GM20431 (cell line): ENCODE data around the gene MYO3B.
"Not testable (repeated sequence)": the region's sequence is repeated elsewhere in the genome, so short reads cannot be mapped to it uniquely, and the experiment has no call there.

ENCODE experiments used
- in situ Hi-C: fragments of 300-500 bp; cut with MseI, MboI; formaldehyde crosslinking; loops from one replicate; pipeline ENCODE4 v1.15.0; 2020; ENCODE audit warnings: low sequenced_read_pairs; ENCODE audit not compliant: unreplicated experiment

Gene MYO3B

GRCh38 chr2:170391697-170392096 is 213.8 kb downstream of the MYO3B start:
- in situ Hi-C loops: no loop called here

DNA sequence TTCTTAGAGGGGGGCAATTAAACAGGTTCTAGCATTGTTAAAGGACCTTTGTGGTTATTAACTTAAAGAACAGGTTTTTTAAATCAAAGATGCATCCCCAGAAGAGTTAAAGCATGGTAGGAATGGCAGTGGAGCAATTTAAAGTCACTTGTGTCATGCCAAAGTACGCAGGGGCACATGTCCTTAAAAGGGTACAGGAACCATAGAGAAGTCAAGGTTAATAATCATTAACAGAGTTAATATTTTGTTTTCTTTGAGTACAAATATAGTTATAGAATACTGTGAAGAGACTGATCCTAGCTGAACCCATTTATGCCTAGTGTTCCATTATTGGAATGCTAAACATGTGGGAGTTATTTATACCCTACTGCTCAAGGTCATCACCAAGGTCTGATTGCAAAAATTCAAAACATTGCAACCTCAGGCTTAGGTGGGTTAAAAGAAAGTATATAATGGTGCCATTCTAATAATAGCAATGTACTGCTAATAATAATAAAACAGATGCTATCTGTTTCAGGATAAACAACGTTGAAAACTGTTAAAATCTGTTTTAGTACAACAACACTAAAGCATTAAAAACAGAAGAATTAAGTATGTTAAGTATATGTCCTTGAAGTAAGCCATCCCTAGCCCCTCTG is 216.0 kb downstream of the MYO3B start:
- in situ Hi-C loops: no loop called here

DNA sequence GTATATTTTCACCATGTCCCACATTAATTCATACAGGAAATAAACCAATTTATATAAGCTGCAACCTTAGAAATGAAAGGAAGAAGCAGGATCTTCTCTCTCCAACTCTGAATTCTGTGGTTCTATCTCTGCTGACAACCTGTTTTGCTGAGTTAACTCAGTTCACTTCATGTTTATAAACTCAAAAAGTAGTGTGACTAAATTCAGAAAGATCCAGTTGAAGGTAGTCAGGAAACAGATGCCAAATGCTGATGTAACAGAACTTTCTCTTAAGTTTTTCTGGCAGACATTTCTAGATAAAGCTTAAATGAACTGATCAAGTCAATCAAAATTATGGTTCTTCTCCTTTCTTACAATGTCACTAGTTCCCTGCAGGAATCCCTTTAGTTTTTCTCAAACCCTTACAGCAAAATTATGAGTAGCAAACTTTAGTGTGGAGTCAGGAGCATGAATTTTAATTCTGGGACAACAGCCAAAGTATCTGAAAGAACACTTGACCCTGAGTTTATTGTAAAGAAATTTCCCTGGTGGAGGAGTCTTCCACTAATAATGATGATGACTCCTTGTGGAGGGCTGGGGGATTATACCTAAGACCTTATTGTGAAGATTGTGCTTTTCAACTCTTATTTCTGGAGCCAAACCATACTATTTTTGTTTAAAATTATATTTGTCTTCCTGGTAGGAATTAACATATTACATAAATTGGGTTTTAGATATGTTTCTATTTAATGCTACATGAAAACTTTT is 216.9 kb downstream of the MYO3B start:
- in situ Hi-C loops: no loop called here

GRCh38 chr2:170396799-170397459 is 219.0 kb downstream of the MYO3B start:
- in situ Hi-C loops: no loop called here

GRCh38 chr2:170401187-170401586 is 223.2 kb downstream of the MYO3B start:
- in situ Hi-C loops: no loop called here

DNA sequence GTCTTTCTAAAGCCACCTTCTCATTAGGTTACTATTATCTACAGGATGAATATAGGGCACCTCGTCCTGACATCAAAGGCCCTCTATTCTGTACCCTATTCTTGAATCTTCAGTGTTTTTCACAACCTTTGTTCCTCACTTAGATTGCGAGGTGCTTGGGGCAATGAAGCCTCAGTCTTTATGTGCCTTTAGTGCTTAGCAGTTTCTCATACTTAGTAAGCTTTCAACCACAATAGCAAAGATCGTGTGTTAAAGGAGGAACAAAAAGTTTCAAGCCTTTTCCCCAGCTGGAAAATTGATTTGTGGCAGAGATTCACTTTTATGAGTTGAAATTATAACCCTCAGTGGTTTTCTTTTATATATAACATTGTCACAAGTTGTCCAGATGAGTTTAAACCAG is 226.9 kb downstream of the MYO3B start:
- in situ Hi-C loops: no loop called here

DNA sequence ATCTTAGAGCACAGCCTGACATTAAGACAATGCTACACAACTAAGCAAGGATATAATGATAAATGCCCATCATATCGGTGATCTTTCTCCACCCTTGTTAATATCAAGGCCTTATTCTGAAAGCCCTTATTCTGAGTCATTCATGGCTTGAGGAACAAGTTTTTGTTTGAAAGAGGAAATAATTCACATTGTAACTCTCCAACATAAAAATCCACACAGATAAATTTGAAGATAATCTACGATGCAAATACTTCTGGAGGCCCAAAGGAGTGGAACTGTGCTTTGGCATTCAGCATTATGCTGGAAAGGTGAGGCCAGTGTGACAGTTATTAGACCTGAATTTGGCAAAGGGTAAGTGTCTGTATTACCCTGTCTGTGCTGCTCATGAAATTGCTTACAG is 227.4 kb downstream of the MYO3B start:
- in situ Hi-C loops: no loop called here

- in situ Hi-C loops: no loop called here
These were observed 230.7 kb downstream of the MYO3B start for GRCh38 chr2:170408461-170409163.

DNA sequence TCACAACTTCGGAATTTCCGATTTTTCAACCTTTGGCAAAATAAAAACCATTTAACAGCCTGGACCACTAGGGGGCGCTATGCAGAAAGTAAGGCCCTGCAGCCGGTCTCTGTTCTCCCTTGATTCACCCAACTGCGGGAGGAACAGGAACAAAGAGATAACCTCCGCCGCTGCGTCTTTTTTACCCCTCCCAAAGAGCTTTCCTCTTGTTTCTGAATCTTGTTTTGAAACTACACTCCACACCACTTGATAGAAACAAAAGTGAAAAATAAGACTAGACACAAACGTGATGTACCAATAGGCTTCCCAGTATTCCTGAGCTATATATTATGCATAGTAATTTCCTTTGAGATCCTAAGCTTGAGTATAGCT is 231.2 kb downstream of the MYO3B start:
- in situ Hi-C loops: no loop called here

DNA sequence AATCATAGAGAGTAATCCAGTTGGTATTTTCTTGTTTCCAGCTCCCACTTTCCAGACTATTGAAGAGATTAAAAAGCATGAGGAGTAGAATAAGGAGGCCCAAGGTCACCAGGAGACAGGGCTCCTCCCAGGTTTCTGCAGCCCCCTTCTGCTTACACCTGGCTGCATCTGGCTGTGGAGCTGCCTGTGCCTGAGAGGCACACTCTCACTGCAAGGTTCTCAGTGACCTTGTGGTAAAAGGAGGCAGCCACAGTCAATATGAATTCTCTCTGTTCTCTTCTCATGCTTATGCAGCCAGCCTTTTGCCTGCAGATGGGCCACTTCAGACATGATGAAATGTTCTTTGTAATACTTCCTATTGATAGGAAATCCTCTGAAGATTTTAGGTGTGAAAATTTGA is 233.7 kb downstream of the MYO3B start:
- in situ Hi-C loops: no loop called here

DNA sequence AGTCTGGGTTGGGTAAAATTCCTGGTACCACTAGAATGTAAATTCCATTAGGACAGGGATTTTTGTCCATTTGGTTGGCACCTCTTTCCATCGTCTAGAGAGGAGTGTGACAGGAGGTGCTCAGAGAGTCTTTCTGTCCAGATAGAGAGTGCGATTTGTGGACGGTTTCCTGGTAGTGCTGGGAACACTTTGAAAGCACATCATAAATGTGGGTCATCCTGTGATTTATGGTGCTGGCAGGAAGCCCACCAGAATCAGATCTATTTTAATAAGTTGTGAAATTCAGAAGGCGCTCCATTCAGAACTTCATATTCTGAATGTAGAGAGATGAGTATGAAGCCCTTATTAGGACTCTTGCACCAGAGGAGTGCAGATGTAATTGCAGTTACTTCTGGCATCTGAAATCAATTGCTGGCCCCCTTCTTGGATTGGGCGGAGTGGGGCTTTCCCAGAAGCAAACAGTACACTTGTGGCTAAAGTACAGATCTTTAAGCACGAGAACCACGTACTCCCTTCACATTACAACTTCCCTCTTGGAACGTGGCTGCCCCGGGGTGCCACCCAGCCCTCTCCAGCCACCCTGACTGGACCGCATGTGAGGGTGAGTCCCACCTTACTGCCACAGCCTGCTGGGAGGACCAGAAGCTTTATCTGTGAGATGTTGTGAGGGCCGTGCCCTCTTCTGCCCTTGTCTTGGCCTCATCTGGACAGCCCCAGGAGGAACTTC is 243.2 kb downstream of the MYO3B start:
- in situ Hi-C loops: no loop called here

DNA sequence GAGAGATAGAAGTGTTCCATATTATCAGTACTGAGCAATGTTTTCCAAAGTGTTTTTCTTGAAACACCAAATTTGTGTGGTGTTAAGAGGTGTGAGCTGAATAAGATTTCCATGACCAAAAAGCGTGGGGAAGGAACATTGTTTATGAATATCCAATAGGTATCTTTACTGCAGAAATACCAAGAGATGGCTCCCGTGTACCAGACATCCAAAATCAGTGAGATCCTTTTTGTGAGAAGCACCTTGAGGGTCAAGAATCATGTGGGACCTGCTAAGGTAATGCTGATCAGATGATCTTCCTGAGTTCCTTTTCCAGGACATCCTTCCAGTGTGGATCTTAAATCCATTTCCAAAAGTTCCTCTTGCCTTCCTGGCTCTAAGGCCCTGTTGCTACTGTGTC is 246.0 kb downstream of the MYO3B start:
- in situ Hi-C loops: no loop called here

DNA sequence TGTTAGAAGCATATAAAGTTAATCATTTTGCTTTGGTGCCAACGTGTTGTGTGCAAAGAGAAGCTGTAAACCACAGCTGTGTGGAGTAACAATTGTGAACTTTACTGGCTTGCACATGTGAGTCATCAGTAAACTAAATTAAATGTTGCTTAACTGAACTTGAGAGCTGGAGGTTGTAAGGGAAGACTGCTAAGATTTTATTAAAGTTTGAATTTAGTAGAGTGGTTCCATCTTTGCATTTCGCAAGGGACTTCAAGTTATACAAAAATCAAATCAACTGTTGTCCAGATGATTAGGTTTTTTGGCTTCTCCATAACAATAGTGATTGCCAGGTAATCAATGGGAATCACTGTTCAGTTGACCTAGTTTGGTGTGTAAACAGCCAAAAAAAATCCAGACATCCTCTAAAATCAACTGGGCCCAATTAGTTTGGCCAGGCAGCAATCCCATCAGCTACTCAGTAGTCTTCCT is 247.4 kb downstream of the MYO3B start:
- in situ Hi-C loops: no loop called here

GRCh38 chr2:170428868-170429267 is 250.9 kb downstream of the MYO3B start:
- in situ Hi-C loops: no loop called here

- in situ Hi-C loops: no loop called here
These were observed 254.9 kb downstream of the MYO3B start for GRCh38 chr2:170432823-170433222.

- in situ Hi-C loops: no loop called here
These were observed 255.5 kb downstream of the MYO3B start for GRCh38 chr2:170433448-170433847.

DNA sequence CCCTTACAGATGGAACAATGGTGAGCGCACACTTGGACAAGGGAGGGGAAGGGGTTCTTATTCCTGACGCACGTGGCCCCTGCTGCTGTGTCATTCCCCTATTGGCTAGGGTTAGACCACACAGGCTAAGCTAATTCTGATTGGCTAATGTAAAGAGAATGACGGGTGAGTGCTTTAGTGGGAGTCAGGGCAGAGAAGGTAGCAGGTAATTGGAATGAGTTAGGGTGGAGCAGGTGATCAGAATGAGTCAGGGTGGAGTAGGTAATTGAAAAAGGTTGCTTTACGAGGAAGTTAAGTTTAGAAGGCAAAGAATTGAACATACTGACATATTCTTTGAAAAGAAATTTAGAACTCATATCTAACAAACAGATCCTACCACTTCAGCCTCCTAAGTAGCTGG is 256.4 kb downstream of the MYO3B start:
- in situ Hi-C loops: not testable (repeated sequence)

GRCh38 chr2:170434900-170435621 is 257.1 kb downstream of the MYO3B start:
- in situ Hi-C loops: no loop called here
